ENCODE results near the gene IL3RA.

DNA sequence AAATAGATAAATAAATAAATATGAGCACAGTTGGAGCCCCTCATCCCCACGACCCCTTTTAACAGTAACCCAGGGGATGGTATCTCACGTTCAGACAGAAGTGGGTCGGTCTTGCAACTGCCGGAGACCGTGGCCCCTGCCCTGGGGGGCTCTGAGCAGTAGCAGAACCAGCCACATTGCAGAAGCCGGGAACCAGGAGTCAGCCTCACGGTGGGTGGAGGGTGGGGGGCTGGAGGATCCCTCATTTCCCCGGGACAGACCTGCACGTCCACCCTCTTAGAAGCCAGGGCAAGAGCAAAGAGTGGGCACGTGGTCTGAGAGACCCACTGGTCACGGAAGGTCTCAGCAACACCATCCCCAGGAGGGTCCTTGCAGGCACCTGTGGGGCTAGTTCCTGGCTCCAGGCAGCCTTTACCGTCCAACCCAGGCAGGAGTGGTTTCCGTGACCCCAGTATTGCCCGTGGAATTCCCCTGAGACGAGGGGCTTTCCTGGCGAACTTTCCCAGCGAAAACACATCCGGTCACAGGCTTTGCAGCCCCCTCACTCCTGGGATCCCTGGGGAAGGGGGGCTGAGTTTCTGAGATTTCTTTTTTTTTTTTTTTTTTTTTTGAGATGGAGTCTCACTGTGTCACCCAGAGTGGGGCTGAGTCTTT lies 8.8 kb upstream of the IL3RA start:
- TF ChIP-seq POLR2A (IDR thresholded peaks at IDR 0.05; ENCODE audit: low read depth) (no peak), EP300 (IDR thresholded peaks at IDR 0.05) (no peak)
- TF ChIP-seq, protein P1, sequence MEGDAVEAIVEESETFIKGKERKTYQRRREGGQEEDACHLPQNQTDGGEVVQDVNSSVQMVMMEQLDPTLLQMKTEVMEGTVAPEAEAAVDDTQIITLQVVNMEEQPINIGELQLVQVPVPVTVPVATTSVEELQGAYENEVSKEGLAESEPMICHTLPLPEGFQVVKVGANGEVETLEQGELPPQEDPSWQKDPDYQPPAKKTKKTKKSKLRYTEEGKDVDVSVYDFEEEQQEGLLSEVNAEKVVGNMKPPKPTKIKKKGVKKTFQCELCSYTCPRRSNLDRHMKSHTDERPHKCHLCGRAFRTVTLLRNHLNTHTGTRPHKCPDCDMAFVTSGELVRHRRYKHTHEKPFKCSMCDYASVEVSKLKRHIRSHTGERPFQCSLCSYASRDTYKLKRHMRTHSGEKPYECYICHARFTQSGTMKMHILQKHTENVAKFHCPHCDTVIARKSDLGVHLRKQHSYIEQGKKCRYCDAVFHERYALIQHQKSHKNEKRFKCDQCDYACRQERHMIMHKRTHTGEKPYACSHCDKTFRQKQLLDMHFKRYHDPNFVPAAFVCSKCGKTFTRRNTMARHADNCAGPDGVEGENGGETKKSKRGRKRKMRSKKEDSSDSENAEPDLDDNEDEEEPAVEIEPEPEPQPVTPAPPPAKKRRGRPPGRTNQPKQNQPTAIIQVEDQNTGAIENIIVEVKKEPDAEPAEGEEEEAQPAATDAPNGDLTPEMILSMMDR (IDR thresholded peaks at IDR 0.05): no peak
